Peyer's patch (tissue), 4 donors: ENCODE measurements around the gene PHACTR3. TPM values are rescaled to one million over a fixed set of nuclear protein-coding genes. Genes with fewer than 3 reads are reported as not detected.

Experiments
- DNase-seq, 3 donors: peaks; one replicate each; pipeline ENCODE4 v3.0.0-alpha.2; 2017 to 2019
- H3K27ac ChIP-seq, 4 donors: fragments of 200-600 bp; sonication (generic); one replicate each; pipeline ENCODE4 v1.5.1; 2016 to 2019
- H3K27me3 ChIP-seq, 2 donors: fragments of 200-600 bp; sonication (generic); one replicate each; pipeline ENCODE4 v1.5.1; 2019
- H3K36me3 ChIP-seq, 3 donors: fragments of 200-600 bp; sonication (generic); one replicate each; pipeline ENCODE4 v1.5.1; 2016 to 2019
- H3K4me1 ChIP-seq, 4 donors: fragments of 200-600 bp; sonication (generic); one replicate each; pipeline ENCODE4 v1.5.1; 2016 to 2019
- H3K4me3 ChIP-seq, 4 donors: fragments of 200-600 bp; sonication (generic); 1 replicate in 3 of 4; 2 replicates in 1 of 4; pipeline ENCODE4 v1.5.1; 2016 to 2019; ENCODE audit warnings: mild to moderate bottlenecking in 1 of 4
- H3K9me3 ChIP-seq, 4 donors: fragments of 200-600 bp; sonication (generic); one replicate each; pipeline ENCODE4 v1.5.1; 2016 to 2019; ENCODE audit warnings: mild to moderate bottlenecking in 1 of 4
- CTCF ChIP-seq, 6 experiments: fragments of 450-650 bp in 4 of 6; fragments of 200-600 bp in 2 of 6; sonication (generic) in 1 of 6; IDR thresholded peaks; one replicate each; pipeline ENCODE4 v1.5.1; 2017 to 2019; ENCODE audit warnings: antibody characterized with exemption in 6 of 6, mild to moderate bottlenecking in 3 of 6, moderate library complexity in 1 of 6
- POLR2A ChIP-seq, 2 donors: fragments of 450-650 bp; IDR thresholded peaks; one replicate each; pipeline ENCODE4 v1.5.1; 2017; ENCODE audit warnings: antibody characterized with exemption in 2 of 2, mild to moderate bottlenecking in 2 of 2, moderate library complexity in 2 of 2
- total RNA-seq, 4 donors: library from RNA; depleted of rRNA; stranded (reverse); fragments of >200 nt; gene quantifications; one replicate each; pipeline ENCODE4 v1.1.0, GENCODE V29; 2016

The PHACTR3 gene
- total RNA-seq, 4 donors from 2014 or later = 14.9 to 31.5 (median 22.9) TPM

- Histone ChIP-seq H3K4me3 (no peak overlapping the region), H3K27me3 (no peaks in the 10 kb centered on the region), H3K27ac (no peak overlapping the region), H3K4me1 (no peaks in the 10 kb centered on the region), H3K36me3 (no peaks in the 10 kb centered on the region), H3K9me3 (no peaks in the 10 kb centered on the region)
- no peak for DNase-seq
- no peak for TF ChIP-seq POLR2A (IDR thresholded peaks at IDR 0.05)
- no peak for TF ChIP-seq CTCF (IDR thresholded peaks at IDR 0.05)
Observed at GRCh38 chr20:59625214-59625922, 21.0 kb downstream of the PHACTR3 start.

- H3K27me3 ChIP-seq = no peaks in the 10 kb centered on the region
- TF ChIP-seq CTCF (IDR thresholded peaks at IDR 0.05) (no peak), POLR2A (IDR thresholded peaks at IDR 0.05) (no peak)
- no peaks in the 10 kb centered on the region for H3K9me3 ChIP-seq
- H3K27ac ChIP-seq = no peak overlapping the region
- H3K36me3 ChIP-seq = no peaks in the 10 kb centered on the region
- no peaks in the 10 kb centered on the region for H3K4me1 ChIP-seq
- no peak overlapping the region for H3K4me3 ChIP-seq
- DNase-seq = no peak
Observed at GRCh38 chr20:59627298-59627697, 23.0 kb downstream of the PHACTR3 start.

DNA sequence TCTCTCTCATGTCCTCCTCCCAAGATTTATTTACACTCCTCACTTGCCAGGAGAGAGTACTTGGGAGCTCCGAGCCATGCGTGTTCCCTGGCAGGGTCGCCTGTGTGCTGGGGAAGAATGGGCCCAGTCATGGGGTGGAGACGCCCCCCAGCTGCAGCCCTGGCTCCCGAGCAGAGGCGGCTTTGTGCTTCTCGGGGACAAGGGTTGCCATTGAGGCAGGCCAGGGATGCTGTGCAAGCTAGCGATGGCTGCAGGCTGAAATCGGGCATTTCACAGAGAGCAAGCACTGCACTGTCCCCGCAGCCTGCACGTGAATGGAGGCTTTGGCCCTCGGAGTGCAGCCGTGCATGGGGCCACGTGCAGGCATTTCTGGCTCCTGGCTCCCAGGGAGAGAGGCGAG is 23.8 kb downstream of the PHACTR3 start:
- H3K27me3 ChIP-seq = no peaks in the 10 kb centered on the region
- no peak for DNase-seq
- no peaks in the 10 kb centered on the region for H3K36me3 ChIP-seq
- H3K4me3 ChIP-seq = no peak overlapping the region
- no peak for TF ChIP-seq POLR2A (IDR thresholded peaks at IDR 0.05)
- TF ChIP-seq CTCF (IDR thresholded peaks at IDR 0.05) = no peak
- no peaks in the 10 kb centered on the region for H3K4me1 ChIP-seq
- no peak overlapping the region for H3K27ac ChIP-seq
- H3K9me3 ChIP-seq = no peaks in the 10 kb centered on the region

GRCh38 chr20:59629141-59630045 is 25.1 kb downstream of the PHACTR3 start:
- no peaks in the 10 kb centered on the region for H3K36me3 ChIP-seq
- no peaks in the 10 kb centered on the region for H3K9me3 ChIP-seq
- no peaks in the 10 kb centered on the region for H3K4me1 ChIP-seq
- no peak for TF ChIP-seq POLR2A (IDR thresholded peaks at IDR 0.05)
- no peak for TF ChIP-seq CTCF (IDR thresholded peaks at IDR 0.05)
- H3K27me3 ChIP-seq = no peaks in the 10 kb centered on the region
- H3K4me3 ChIP-seq = no peak overlapping the region
- no peak overlapping the region for H3K27ac ChIP-seq
- DNase-seq = no peak

DNA sequence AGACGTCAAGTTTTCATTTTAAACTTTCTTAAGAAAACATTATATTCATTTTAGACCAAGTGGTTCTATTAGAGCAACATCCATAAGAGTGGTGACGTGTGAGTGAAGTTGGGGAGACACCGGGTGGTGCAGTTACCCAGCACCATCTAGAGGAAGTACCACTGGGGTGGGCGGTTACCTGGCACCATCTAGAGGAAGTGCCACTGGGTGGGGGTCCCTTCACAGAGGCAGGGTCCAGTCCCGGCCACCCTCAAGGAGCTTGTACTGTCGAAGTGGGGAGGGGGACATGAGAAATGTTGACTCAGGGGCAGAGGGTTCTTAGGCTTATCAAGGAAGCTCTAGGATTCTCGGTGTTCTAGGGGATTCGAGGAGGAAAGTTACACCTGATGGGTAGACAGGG is 26.2 kb downstream of the PHACTR3 start:
- Histone ChIP-seq H3K4me1 (no peaks in the 10 kb centered on the region), H3K27ac (no peak overlapping the region), H3K27me3 (no peaks in the 10 kb centered on the region), H3K36me3 (no peaks in the 10 kb centered on the region), H3K9me3 (no peaks in the 10 kb centered on the region), H3K4me3 (no peak overlapping the region)
- TF ChIP-seq POLR2A (IDR thresholded peaks at IDR 0.05) = no peak
- no peak for TF ChIP-seq CTCF (IDR thresholded peaks at IDR 0.05)
- DNase-seq = peak in 1 of 3 donors; percentile 22
